OCI-LY3 (cell line): ENCODE results near the gene METTL5.
"Not testable (repeated sequence)": the region's sequence is repeated elsewhere in the genome, so short reads cannot be mapped to it uniquely, and the experiment has no call there.

Source experiments
- H2AFZ ChIP-seq: fragments of 200-600, 300-600 bp; shearing (Covaris generic); 2 replicates; pipeline ENCODE4 v1.6.0; 2014; ENCODE audit warnings: antibody characterized with exemption, low read depth, low read length
- H3K27ac ChIP-seq: fragments of 200-600, 300-600 bp; sonication (generic); 2 replicates; pipeline ENCODE4 v1.5.1; 2014; ENCODE audit warnings: mild to moderate bottlenecking, low read length, moderate library complexity, mixed read lengths
- H3K27me3 ChIP-seq: fragments of 200-600, 300-600 bp; sonication (generic); 2 replicates; pipeline ENCODE4 v1.6.1; 2014; ENCODE audit warnings: low read depth, low read length, mixed read lengths
- H3K36me3 ChIP-seq: fragments of 200-600, 300-600 bp; sonication (generic); replicated peaks from 2 replicates; pipeline ENCODE3; 2014; ENCODE audit warnings: low read depth, low read length, mixed read lengths
- H3K4me1 ChIP-seq: fragments of 300-600, 200-600 bp; sonication (generic); 2 replicates; pipeline ENCODE4 v1.6.1; 2014; ENCODE audit warnings: low read length, mixed read lengths
- H3K4me2 ChIP-seq: fragments of 200-600, 300-600 bp; sonication (generic); 2 replicates; pipeline ENCODE4 v1.6.1; 2014; ENCODE audit warnings: low read length, mixed read lengths
- H3K4me3 ChIP-seq: fragments of 300-600, 200-600 bp; sonication (generic); 2 replicates; pipeline ENCODE4 v1.5.1; 2014; ENCODE audit warnings: antibody characterized with exemption, mild to moderate bottlenecking, low read length, moderate library complexity
- H3K79me2 ChIP-seq: fragments of 300-600, 200-600 bp; shearing (Covaris generic); 2 replicates; pipeline ENCODE4 v1.6.1; 2014; ENCODE audit warnings: mild to moderate bottlenecking, low read length, mixed read lengths
- H3K9ac ChIP-seq: fragments of 300-600, 200-600 bp; shearing (Covaris generic); 2 replicates; pipeline ENCODE4 v1.6.0; 2014; ENCODE audit warnings: mild to moderate bottlenecking, low read length, moderate library complexity
- H3K9me3 ChIP-seq: fragments of 200-600, 300-600 bp; shearing (Covaris generic); 2 replicates; pipeline ENCODE4 v1.6.1; 2014; ENCODE audit warnings: low read length, mixed read lengths; ENCODE audit not compliant: insufficient read depth
- H4K20me1 ChIP-seq: fragments of 200-600, 300-600 bp; sonication (generic); 2 replicates; pipeline ENCODE4 v1.6.1; 2016; ENCODE audit warnings: low read length, mixed read lengths; ENCODE audit not compliant: insufficient read depth
- EZH2phosphoT487 ChIP-seq: fragments of 200-600 bp; shearing (Covaris generic); IDR thresholded peaks from 2 replicates; pipeline ENCODE4 v1.6.1; 2018; ENCODE audit warnings: antibody characterized with exemption, mixed run types, low read depth
- TF ChIP-seq, protein P1 (sequence below): fragments of 200-600, 300-600 bp; sonication (generic); IDR thresholded peaks from 2 replicates; pipeline ENCODE4 v1.5.1; 2014; ENCODE audit warnings: antibody characterized with exemption, low read length, low read depth

The METTL5 gene

DNA sequence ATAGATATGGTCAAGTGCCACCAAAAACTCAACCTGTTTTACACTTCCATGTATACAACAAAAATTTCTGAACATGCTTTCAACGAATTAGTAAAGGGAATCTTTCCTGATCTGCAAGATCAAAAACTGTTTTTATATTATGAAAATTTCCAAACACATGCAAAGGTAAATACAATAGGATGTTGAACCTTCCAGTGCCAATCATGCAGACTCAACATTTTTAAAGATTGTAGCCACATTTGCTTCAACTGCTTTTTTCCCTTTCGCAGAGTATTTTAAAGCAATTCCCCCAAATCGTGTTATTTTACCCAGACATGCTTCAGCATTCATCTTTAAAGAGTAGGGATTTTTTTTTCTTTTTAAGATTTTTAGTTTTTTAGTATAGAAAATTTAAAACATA is 42.9 kb upstream of the METTL5 start:
- H2AFZ ChIP-seq = no peak overlapping the region
- H3K27me3 ChIP-seq = no peaks in the 10 kb centered on the region
- H3K4me1 ChIP-seq = no peaks in the 10 kb centered on the region
- H3K4me3 ChIP-seq = no peak overlapping the region
- H3K79me2 ChIP-seq = peaks cover 14% of the 10 kb centered on the region; the same call in 1 of the 2 replicates
- no peaks in the 10 kb centered on the region for H3K9me3 ChIP-seq
- 0 out of 2 replicates have a peak, but pooled peaks cover 3% of the 10 kb centered on the region for H4K20me1 ChIP-seq
- H3K36me3 ChIP-seq = no peaks in the 10 kb centered on the region
- no peak for TF ChIP-seq EZH2phosphoT487
- TF ChIP-seq, protein P1, sequence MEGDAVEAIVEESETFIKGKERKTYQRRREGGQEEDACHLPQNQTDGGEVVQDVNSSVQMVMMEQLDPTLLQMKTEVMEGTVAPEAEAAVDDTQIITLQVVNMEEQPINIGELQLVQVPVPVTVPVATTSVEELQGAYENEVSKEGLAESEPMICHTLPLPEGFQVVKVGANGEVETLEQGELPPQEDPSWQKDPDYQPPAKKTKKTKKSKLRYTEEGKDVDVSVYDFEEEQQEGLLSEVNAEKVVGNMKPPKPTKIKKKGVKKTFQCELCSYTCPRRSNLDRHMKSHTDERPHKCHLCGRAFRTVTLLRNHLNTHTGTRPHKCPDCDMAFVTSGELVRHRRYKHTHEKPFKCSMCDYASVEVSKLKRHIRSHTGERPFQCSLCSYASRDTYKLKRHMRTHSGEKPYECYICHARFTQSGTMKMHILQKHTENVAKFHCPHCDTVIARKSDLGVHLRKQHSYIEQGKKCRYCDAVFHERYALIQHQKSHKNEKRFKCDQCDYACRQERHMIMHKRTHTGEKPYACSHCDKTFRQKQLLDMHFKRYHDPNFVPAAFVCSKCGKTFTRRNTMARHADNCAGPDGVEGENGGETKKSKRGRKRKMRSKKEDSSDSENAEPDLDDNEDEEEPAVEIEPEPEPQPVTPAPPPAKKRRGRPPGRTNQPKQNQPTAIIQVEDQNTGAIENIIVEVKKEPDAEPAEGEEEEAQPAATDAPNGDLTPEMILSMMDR = no peak
- H3K4me2 ChIP-seq = no peak overlapping the region
- no peak overlapping the region for H3K27ac ChIP-seq
- H3K9ac ChIP-seq = no peak overlapping the region

DNA sequence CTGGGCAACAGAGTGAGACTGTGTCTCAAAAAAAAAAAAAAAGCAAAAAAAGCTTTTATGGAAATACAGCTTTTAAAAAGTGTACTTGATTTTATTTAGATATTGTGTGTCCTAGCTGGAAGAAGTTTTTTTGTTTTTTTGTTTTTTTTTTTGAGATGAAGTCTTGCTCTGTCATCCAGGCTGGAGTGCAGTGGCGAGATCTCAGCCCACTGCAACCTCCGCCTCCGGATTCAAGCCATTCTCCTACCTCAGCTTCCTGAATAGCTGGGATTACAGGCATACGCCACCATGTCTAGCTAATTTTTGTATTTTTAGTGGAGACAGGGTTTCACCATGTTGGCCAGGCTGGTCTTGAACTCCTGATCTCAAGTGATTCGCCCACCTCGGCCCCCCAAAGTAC is 41.5 kb upstream of the METTL5 start:
- H3K4me1 ChIP-seq, H3K9me3 ChIP-seq, H3K27ac ChIP-seq, H3K27me3 ChIP-seq, H3K4me3 ChIP-seq, H3K4me2 ChIP-seq, H4K20me1 ChIP-seq, H2AFZ ChIP-seq, H3K9ac ChIP-seq, H3K36me3 ChIP-seq: not testable (repeated sequence)
- H3K79me2 ChIP-seq = peaks cover 14% of the 10 kb centered on the region; the same call in 1 of the 2 replicates

DNA sequence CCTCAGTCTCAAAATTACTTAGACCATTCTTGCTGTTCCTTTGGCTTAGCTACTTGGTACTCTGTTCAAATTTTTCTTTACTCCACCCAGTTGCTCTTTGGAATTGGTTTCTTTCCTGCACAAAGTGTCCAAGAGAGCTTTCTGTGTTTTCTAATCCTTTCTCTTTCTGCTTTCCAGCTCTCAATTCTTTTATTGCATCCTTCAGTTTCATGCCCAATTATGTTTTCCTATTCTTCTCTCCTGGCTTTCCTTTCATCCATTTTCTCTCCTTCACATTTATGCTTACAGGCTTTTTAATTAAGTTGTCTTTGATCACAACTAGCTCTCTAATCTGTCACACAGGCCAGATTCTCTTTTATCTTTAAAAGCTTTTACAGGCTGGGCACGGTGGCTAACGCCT is 40.8 kb upstream of the METTL5 start:
- Histone ChIP-seq H3K36me3 (no peaks in the 10 kb centered on the region), H3K9me3 (no peaks in the 10 kb centered on the region), H2AFZ (no peak overlapping the region), H3K27ac (no peak overlapping the region), H3K4me1 (no peaks in the 10 kb centered on the region), H4K20me1 (0 out of 2 replicates have a peak, but pooled peaks cover 3% of the 10 kb centered on the region), H3K27me3 (no peaks in the 10 kb centered on the region), H3K79me2 (peaks cover 17% of the 10 kb centered on the region; the same call in 1 of the 2 replicates), H3K4me2 (no peak overlapping the region), H3K9ac (no peak overlapping the region), H3K4me3 (no peak overlapping the region)
- TF ChIP-seq, protein P1 = no peak
- no peak for TF ChIP-seq EZH2phosphoT487

DNA sequence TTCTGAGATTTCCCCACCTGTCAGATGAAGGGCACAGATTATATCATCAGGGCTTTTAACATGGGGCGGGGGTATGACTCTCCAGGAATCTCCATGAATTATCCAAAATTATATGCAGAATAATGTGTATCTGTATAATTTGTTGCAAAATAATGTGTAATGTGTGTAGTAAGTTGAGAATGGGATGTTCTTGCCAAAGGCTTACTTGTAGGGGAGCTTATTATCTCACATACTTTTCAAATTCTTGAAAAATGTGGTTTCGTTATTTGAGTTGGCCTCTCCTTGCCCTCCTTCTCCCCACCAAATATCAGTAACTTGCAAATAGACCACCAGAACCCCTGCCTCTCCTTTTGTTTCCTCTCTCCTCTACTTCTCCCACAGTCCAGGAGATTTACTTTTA is 38.1 kb upstream of the METTL5 start:
- Histone ChIP-seq H3K4me3 (no peak overlapping the region), H3K79me2 (peaks cover 25% of the 10 kb centered on the region; the same call in 1 of the 2 replicates)

More for the DNA sequence above, 38.1 kb upstream of the METTL5 start:
- no peak overlapping the region for H2AFZ ChIP-seq
- no peak overlapping the region for H3K27ac ChIP-seq
- TF ChIP-seq, protein P1 = no peak
- TF ChIP-seq EZH2phosphoT487 = no peak
- H4K20me1 ChIP-seq = 0 out of 2 replicates have a peak, but pooled peaks cover 3% of the 10 kb centered on the region
- H3K4me2 ChIP-seq = no peak overlapping the region
- no peak overlapping the region for H3K9ac ChIP-seq
- H3K4me1 ChIP-seq = no peaks in the 10 kb centered on the region
- no peaks in the 10 kb centered on the region for H3K27me3 ChIP-seq
- no peaks in the 10 kb centered on the region for H3K36me3 ChIP-seq
- no peaks in the 10 kb centered on the region for H3K9me3 ChIP-seq
